Cardiac fibroblast (primary cell): ENCODE results near the gene TTL.
"Not testable (repeated sequence)": the region's sequence is repeated elsewhere in the genome, so short reads cannot be mapped to it uniquely, and the experiment has no call there.

Experiments used
- DNase-seq, 2 donors: peaks; one replicate each; pipeline versions ENCODE4 v3.0.0 to v3.0.0-alpha.2; 2010; ENCODE audit warnings: low read depth in 2 of 2
- H3K4me3 ChIP-seq, 2 donors: replicated peaks in 1 of 2; 1 replicate in 1 of 2; 2 replicates in 1 of 2; pipeline ENCODE4 v1.5.1; 2011; ENCODE audit warnings: low read depth in 2 of 2, low read length in 2 of 2, mild to moderate bottlenecking in 2 of 2, moderate library complexity in 1 of 2
- CTCF ChIP-seq: IDR thresholded peaks from one replicate; pipeline ENCODE4 v1.5.1; 2011; ENCODE audit warnings: low read depth, mild to moderate bottlenecking, low read length, inconsistent platforms

Gene TTL

GRCh38 chr2:112481528-112482233 lies at the start of gene TTL:
Gene TTL, plus strand, starts transcription at chr2:112482156. Its CDS starts 189 bp downstream, at chr2:112482345.
- no peak for TF ChIP-seq CTCF
- H3K4me3 ChIP-seq, result peak within 1 kb of the TSS; percentile 82 to 93
- peak; percentile 64 to 72 for DNase-seq

GRCh38 chr2:112432390-112432734 lies 49.6 kb upstream of the TTL start:
- DNase-seq, result not testable (repeated sequence)
- peak overlapping the region; percentile 42 to 48 for H3K4me3 ChIP-seq

GRCh38 chr2:112432735-112433479 lies 49.0 kb upstream of the TTL start:
- peak overlapping the region; percentile 42 to 48 for H3K4me3 ChIP-seq
- peak; percentile 22 to 23 for DNase-seq

GRCh38 chr2:112433480-112433879 lies 48.5 kb upstream of the TTL start, which contains the start of gene RGPD8:
Gene RGPD8, minus strand, starts transcription at chr2:112433645. Its CDS starts 192 bp downstream, at chr2:112433453.
- DNase-seq, result peak; percentile 80 to 89
- H3K4me3 ChIP-seq, result peak within 1 kb of the TSS; percentile 42 to 48
- TF ChIP-seq CTCF, result peak; percentile 38

- DNase-seq, result no peak
- no peak for TF ChIP-seq CTCF
- H3K4me3 ChIP-seq, result no peak overlapping the region
Measured at GRCh38 chr2:112433932-112434730, 47.8 kb upstream of the TTL start.

- not testable (repeated sequence) for H3K4me3 ChIP-seq, DNase-seq
Measured at GRCh38 chr2:112434890-112435715, 46.9 kb upstream of the TTL start.

GRCh38 chr2:112435716-112436431 lies 46.1 kb upstream of the TTL start:
- not testable (repeated sequence) for DNase-seq, H3K4me3 ChIP-seq

GRCh38 chr2:112436993-112437392 lies 45.0 kb upstream of the TTL start:
- not testable (repeated sequence) for H3K4me3 ChIP-seq, DNase-seq

GRCh38 chr2:112437405-112437831 lies 44.5 kb upstream of the TTL start:
- peak; percentile 20 to 26 for DNase-seq

GRCh38 chr2:112438603-112439261 lies 43.2 kb upstream of the TTL start:
- not testable (repeated sequence) for DNase-seq, H3K4me3 ChIP-seq

More at GRCh38 chr2:112437405-112437831, 44.5 kb upstream of the TTL start:
- H3K4me3 ChIP-seq, result not testable (repeated sequence)

GRCh38 chr2:112444256-112444655 lies 37.7 kb upstream of the TTL start:
- H3K4me3 ChIP-seq, DNase-seq: not testable (repeated sequence)
